OCI-M2 (cell line): ENCODE measurements around the gene MSANTD1.

Experiments
- DNase-seq: peaks from one replicate; lab custom pipeline; 2025; ENCODE audit not compliant: unreplicated experiment; lab: John Stamatoyannopoulos, UW

The MSANTD1 gene

DNA sequence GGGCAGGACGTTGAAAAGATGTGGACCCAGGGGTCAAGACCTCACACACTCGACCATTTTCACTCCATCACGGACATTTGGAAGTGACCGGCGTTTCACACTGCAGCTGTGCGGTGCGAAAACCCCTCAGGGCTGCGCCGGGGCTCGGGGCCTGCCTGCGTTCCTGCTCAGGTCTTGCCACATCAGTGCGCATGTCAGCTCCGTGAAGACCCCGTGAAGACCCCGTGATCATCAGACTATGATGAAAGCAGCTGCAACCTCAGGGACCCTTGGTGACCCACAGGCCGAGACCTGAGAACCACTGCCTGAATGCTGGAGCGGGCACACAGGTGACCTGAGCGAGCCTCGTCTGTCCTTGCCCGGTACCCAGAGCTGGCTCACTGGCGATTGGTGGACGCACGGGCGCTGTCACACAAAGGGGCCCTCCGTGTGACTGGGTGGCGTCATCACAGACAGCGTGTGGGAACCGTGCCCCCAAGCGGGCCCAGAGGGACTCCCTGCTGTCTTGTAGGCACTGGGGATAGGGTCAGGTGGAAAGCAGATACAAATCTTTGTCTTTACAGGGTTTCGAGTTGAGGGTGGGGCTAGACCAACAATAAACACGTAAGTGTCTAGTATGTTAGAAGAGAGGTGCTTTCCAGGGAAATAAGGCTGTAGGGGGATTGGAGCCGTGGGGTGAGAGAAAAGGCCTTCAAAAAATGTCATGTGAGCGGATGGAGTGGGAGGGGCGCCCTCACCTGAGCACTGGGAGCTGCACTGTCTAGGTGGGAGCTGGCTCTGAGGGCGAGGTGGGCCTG lies 12.7 kb downstream of the MSANTD1 start:
- no peak for DNase-seq

DNA sequence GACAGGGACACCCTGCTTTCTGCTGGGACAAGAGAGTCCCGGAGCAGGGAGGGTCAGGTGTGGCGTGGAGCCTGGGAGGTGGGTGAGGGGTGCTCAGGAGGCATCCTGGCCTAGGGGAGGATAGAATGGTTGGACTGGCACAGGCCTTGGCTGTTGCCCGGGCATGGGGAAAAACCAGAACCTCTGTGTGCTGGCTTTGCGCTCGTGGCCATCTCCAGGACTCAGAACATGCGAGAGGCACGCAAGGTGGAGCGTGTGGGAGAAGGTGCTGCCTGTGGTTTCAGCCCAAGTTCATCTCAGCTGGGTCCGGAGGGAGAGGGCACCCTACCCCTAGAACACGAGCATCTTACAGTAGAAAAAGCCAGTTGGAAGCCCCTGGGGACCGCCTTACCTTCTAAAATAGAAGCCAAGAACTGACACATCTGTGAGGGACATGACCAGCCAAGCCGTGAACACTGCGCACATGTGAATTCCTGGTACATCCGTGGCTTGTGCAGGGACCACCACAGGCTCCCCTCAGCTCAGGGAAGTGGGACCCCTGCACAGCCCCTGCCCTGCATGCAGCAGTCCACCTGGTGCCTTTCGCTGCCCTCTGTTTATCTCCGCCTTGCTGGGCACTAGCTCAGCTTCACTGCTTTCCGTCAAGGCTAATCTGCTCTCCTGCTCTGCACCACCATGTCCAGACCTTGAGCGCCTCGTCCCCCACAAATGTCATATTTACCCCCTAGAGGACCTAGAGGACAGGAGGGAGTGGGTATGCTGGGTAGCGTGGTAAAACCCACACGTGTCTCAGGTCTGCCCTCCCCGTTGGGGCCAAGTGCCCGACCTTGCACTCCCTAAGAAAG lies 13.5 kb downstream of the MSANTD1 start:
- DNase-seq = no peak

DNA sequence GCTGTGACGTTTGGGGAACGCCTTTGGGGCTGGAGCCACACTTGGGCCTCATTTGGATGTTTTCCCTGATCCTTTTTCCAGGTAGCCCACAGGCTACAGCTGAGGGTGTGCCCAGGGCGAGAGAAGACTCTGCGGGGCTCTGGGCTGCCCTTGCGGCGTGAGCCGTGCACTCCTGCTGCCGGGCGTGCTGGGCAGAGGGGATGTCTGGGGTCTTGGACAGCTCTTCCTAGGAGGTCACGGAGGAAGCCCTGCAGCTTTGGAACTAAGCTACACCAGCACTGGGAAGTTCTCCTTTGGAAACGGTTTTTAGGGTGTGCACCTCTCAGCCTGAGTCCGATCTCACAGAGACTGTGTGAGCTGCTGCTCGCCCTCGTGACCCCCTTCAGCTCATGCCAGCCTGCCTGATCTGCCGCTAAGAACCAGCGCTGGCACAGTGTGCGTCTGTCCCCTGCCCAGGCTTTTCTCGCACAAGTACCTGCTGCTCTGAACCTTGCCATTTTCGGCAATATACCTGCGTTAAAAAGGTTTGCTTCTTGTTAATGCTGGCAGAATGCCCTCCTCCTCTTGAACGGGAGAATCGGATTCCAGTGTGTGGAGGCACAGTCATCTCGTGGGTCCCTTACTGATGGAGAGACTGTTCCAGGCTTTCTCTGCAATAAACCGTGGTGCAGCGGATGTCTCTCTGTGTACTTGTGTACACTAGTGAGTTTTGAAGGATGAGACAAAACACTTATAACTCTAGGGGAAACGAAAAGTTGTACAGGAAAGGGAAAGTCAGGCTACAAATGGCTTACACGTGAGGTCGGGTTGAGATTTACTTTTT lies 14.3 kb downstream of the MSANTD1 start:
- no peak for DNase-seq

DNA sequence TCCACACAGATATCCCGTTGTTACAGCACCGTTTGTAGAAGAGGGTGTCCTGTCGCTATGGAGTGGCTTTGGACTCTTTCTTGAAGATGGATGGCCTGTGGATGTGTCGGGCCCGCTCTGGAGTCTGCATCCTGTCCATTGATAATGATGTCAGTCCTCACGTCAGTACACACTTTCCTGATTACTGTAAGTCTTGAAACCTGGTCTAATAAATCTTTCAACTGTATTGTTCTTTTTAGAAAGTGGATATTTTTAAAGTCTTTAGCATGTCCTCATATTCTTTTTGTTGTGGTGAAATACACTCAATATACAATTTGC lies 14.9 kb downstream of the MSANTD1 start:
- DNase-seq = no peak

DNA sequence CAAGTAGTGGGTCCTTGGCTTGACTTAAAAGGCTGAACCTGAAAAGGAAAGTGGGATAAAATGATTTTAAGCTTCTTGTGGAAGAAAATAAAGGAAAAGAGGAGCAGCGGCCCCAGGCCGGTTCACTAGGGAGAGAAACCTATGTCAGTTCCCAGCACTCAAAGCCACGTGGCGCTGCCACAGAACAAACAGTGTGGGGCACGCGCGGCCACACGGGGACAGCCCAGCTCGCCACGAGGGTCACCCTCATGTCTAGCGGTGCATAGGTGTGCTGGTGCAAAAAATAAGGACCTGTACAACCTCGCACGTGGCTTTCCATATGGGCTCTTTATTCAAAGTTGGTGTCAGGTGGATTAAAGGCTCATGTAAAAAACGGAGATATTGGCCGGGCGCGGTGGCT lies 17.1 kb downstream of the MSANTD1 start:
- no peak for DNase-seq

DNA sequence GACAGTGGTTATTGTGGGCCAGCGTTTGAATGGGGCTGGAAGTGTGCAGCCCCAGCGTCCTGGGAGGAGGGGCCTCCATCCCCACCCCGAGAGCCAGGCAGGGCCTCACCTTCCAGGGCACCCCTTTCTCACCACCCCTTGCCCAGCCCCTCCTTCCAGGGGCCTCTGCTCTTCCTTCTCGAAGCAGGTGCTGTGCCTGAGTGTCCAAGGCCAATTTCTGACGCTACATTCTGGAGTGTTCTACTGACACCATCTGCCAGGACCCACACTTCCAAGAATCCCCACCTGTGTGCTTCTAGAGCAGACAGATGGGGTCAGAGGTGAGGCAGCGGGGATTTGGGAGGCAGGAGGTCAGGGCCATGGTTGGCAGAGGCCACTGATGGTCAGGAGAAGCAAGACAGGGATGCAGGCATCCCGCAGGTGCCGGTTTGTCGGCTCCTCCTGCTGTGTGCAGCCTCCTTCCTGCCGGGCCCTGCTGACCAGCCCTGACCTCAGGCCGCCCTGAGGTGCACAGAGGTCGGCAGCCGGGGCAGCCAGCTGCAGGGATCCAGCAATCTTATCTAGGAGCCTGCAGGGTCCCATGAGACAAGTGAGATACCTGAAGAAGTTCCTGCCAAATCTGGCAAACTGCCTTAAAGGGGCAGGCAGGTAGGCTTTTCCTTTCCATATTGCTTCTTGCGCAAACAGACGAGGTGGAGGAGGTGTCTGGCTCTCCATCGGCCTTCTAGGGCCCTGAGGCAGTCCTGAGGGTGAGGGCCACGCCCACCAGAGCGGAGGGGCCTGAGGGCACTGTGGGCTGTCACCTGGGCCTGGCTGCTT lies 18.8 kb downstream of the MSANTD1 start:
- no peak for DNase-seq

DNA sequence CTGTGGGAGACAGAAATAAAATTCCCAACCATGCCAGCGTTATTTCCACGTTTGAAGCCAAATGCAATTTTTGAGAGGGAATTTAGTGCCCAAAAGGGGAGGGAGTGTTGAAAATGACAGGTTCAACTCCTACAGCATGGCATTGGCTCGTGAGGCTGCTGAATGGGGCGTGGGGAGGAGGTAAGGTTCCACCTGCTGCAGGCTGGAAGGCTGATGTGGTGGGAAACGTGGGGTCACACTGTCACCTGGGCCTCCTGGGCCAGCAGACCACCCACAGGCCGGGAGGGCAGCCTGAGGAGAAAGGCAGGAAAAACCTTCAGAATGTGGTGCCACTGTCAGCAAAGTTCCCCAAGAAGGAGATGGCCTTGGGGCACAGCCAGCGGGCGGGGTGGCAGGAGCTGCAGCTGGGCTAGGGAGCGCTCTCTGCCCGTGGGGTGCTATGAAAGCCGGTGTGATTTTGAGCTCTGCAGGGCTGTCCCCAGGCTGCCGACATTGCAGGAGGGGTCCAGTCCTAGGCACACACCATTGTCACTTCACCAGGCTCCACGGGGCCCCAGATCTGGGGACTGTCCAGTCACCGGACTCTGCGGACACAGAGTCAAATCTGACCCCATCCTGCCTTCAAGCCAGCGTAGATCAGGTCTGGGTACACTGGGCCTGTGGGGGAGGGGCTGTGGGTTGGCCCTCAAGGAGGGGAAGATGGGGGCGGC lies 19.6 kb downstream of the MSANTD1 start:
- no peak for DNase-seq

DNA sequence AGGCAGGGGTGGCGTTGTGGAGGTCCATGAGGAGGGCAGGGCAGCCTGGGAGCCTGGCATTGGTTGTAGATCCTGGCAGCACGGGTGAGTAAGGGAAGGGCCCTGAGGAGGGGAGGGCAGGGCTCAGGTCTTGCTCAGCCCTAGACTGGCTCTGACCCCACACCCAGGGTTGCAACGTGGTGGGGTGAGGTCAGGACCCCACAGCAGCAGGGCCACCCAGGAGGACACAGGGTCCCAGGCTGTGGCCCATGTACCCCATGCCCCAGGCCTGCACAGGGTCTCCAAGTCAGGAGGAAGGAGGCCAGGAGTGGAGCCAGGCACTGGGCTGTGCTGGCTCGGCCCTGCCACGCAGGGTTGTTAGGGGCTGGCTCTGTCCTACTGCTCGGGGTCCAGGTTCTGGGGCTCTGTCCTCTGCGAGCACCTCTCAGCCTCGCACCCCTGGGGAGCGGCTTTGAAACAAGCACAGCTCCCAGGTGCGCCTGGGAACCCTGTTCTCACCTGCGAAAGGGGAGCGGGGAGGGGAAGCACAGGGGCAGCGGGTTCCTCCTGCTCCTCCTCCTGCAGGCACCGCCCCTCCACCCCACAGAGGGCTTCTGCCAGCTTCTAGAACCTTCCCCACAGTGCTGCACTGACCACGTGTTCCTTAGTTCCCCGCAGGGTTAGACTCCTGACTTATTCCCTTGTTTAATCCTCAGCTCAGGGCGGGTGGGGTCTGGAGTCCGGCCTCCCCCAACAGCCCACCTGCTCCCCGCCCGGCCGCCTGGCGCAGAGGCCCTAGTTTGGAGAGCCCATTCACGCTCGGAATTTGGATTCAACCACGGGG lies 20.4 kb downstream of the MSANTD1 start:
- DNase-seq = no peak

DNA sequence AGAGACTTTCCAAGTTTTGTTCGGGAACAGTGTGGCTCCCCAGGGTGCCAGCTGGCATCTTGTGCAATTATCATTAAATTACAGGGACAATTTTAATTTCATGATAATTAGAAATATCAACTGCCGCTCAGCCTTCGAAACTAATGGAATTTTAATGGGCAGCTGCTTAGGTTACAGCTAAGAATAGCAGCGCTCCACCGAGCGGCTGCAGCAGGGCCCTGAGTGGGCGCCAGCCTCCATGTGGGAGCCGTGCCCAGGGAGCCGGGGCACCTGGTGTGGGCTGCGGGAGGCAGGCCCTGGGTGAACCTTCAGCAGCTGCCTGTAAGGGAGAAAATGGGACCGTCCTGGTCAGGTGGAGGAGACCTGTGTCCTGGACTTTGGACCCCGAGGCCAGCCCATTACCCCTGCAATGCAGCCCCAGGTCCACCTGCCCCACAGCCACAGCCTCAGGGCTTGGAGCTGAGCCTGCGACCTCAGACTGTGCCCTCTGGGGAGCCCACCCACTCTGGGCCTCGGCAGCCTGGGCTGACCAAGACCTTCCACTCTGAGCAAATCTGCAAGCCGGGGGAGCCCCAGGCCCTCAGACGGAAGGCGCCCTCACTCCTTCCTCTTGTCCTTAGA lies 21.1 kb downstream of the MSANTD1 start:
- DNase-seq = no peak

DNA sequence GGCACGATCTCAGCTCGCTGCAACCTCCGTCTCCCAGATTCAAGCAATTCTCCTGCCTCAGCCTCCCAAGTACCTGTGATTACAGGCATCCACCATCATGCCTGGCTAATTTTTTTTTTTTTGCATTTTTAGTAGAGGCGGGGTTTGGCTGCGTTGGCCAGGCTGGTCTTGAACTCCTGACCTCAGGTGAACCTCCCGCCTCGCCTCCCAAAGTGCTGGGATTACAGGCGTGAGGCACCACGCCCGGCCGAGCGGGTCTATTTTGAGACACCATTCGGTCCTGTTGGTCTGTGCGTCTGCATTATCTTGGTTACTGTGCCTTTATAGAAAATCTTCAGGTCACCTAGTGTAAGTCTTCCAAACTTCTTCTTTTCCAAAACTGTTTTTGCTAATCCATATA lies 22.2 kb downstream of the MSANTD1 start:
- DNase-seq = no peak

DNA sequence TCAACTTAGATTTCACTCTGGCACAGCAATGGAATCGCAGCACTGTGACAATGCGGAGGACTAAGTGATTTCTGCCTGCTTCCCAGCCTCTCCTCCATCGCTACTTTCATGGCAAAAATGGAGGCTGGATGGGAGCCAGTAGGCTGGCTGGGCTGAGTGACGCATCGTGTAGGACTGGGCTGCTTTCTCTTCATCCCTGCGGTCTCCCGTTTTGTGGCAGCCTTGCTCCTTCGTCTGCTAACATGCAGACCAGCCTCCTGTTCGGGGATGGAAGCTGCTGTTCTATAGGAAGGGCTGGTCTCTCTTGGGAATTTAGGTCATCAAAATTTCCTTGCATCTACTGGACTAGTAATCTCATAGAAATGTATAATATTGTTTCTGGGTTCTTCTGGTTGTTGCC lies 28.0 kb downstream of the MSANTD1 start:
- no peak for DNase-seq

DNA sequence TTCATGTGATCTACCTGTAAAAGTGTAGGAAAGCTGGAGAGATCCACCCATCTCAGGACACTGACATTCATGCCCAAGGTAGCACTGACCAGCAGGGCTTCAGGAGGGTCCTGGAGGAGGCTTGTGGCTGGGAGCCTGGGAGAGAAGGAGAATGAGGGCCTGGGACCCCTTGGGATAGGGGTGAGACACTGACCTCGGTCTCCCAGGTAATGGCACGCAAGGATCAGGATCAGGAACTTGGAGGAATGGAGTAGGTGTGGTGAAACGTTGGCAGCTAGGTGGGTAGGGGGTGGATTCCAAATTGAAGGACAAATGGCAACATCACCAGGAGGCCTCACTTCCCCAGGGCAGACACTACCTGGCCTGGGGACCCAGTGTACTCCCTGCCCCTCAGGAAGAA lies 31.5 kb downstream of the MSANTD1 start:
- no peak for DNase-seq

DNA sequence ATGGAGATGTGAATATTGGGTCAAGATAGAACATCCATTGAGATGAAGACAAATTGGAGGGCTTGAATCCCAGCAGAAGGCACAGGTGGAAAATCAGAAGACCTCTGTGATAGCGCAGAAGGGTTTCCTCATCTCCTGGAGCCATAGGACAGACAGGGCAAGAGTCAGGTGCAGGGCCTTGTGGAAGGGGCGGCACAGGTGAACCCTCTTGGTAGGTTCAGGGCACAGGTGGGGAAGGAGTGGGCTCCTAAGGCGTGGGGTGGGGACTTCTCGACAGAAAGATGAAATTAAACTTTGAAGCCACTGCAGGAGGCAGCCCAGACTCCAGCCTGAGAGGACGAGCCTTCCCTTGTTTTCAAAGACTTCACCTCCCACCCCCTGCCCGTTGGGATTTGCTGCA lies 34.5 kb downstream of the MSANTD1 start:
- no peak for DNase-seq

DNA sequence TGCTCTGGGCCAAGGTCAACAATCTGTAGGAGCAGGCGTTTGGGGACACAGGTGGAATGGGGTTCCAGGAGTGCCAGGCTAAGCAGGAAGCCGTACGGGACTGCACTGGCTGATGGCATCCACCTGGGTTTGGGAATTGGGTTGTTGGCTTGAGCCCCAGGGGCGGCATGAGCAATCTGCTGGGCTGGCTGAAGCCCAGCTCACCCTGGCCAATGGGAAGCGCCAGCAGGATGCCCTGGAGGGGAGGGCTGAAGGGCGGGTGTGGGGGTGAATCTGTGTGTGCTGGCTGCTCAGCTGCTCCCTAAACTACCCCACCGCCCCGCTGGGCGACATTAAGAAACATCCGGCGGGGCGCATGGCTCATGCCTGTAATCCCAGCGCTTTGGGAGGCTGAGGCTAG lies 35.0 kb downstream of the MSANTD1 start:
- DNase-seq = no peak

DNA sequence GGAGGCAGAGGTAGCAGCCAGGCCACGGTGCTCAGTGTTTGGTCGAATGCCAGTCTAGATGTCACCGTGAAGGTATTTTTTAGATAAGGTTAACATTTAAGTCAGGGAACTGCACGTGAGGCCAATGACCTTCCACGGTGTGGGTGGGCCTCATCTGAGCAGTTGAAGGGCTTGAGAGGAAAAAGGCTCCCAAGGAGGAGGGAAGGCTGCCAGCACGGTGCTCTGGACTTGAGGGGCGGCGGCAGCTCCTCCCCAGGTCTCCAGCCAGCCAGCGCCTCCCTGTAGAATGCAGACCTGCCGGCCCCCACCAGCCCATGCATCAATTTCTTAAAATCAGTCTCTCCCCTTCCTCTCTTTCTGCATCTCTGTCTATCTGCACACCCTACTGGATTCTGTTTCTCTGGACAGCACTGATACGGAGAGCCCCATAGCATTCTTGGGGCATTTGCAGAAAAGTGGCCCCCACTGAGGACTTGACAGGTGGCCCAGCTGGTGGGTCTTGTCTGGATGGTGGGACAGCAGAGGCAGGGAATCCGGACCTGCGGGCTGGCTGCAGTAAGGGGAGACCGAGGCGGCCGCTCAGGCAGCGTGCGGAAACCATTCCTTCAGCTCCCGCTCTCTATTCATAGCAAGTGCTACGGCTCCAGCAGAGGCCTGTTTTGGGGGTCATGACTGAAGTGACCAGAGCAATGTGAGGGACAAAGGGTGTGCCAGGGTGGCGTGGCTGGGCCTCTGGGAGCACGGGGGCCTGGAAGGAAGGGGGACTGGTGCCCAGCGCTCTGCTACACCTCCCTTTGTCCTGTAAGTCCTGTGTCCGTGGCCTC lies 36.0 kb downstream of the MSANTD1 start:
- DNase-seq = no peak

DNA sequence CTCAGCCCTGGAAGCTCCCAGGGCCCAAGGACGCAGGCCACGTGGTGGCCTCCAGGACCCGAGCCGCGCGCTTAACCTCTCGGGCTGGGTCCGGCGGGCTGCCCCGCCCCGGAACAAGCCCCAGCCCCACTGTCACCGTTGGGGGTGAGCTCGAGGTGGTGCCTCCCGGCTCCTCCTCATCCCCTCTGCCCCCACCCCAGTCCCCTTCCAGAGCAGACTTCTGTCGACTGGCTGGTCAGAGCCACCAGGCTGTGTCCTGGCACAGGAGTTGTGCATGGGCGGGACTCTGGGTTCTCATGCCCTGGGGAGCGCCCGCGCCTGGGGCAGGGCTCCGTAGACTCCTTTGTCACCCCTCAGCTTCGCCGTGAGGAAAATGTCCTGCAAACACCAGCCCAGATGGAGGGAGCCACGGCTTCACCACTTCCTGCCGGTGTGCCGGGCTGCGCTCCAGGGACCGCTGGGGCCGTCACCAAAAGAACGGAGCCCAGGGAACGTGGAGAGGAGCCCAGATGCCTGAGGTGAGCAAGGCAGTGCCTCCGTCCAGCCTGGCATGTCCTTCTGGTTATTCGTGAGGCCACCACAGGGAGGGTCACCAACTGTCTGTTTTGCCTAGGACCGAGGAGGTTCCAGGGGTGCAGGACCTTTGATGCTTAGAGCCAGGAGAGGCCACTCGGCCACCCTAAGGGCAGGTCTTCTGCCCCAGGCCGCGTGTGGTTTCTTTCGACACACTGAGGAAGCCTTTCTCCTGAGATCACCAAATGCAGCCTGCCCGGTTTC lies 36.8 kb downstream of the MSANTD1 start:
- DNase-seq = no peak
